ENCODE results near the gene CIP2A. TPM values are rescaled to one million over a fixed set of nuclear protein-coding genes. Genes with fewer than 3 reads are reported as not detected.

The CIP2A gene
- total and polyA plus RNA-seq, 2 of the 13 experiments (the other 11 are each of a cell fraction or from before 2014, with no cell fraction given), result 7.8 to 36.9 TPM

DNA sequence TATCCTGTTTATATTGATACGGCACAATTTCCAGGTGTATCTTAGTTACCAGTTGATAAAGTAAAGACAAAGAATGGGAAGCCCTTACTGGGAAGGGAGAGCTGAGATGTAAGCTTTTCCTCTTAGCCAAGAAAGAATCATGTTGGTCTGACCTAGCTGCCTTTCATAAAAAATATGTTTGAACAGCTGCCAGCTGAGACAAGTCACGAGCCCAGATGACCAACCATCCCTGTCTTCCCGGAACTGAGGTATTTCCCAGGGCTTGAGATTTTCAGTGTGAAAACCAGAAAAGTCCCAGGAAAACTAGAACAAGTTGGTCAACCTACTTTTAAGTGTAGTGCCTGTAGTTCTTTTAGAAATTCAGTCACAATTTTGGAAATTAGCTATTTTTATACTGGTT lies 75.3 kb downstream of the CIP2A start:
- Histone ChIP-seq H3K9ac (ENCODE audit: insufficient read depth, low read depth, low read length) (no peak overlapping the region), H3K79me2 (ENCODE audit: insufficient read depth, low read length) (no peaks in the 10 kb centered on the region), H3K4me3 (replicated peaks in 1 of 3; ENCODE audit: insufficient read depth in 1 of 3, low read depth in 2 of 3, low read length in 3 of 3) (no peak overlapping the region), H2AFZ (ENCODE audit: low read length) (no peak overlapping the region), H3K27ac (ENCODE audit: extremely low read length, insufficient read depth, low read length) (no peak overlapping the region), H4K20me1 (ENCODE audit: insufficient read depth, low read length) (no peaks in the 10 kb centered on the region), H3K4me2 (ENCODE audit: low read depth, low read length) (no peak overlapping the region), H3K36me3 (replicated peaks in 1 of 2; ENCODE audit: control insufficient read depth in 1 of 2, insufficient read depth in 2 of 2, low read length in 2 of 2) (no peaks in the 10 kb centered on the region), H3K27me3 (ENCODE audit: control insufficient read depth in 1 of 2, insufficient read depth in 2 of 2, low read length in 2 of 2) (no peaks in the 10 kb centered on the region; a peak in 1 of 5 replicates), H3K9me3 (ENCODE audit: low read length) (no peaks in the 10 kb centered on the region), H3K4me1 (ENCODE audit: insufficient read depth, low read length) (no peaks in the 10 kb centered on the region)
- DNase-seq (ENCODE audit: low spot score) (no peak), FAIRE-seq (no peak), ATAC-seq (no peak)
- TF ChIP-seq SP140L (CRISPR knock-in tag; IDR thresholded peaks at IDR 0.05; ENCODE audit: borderline replicate concordance) (no peak), SPEN (CRISPR knock-in tag; IDR thresholded peaks at IDR 0.05; ENCODE audit: low read depth) (no peak), CREB3 (CRISPR knock-in tag; IDR thresholded peaks at IDR 0.05) (no peak), KLF13 (CRISPR knock-in tag; IDR thresholded peaks at IDR 0.05) (no peak), MLLT10 (CRISPR knock-in tag; IDR thresholded peaks at IDR 0.05) (no peak), GMEB2 (CRISPR knock-in tag; IDR thresholded peaks at IDR 0.05; ENCODE audit: low read depth) (no peak)
- intact Hi-C loops (cut with micrococcal nuclease; ENCODE audit: unreplicated experiment), result no loop called here
- 31% methylated on average over 3 of the region's 3 CpGs for WGBS (ENCODE audit: low lambda C conversion rate)
- in situ Hi-C loops (cut with HindIII; ENCODE audit: extremely low pct_ligation_motif_present, low pct_unique_long_range_greater_than_20kb), result no loop called here
- POLR2A ChIA-PET, result no interaction called here
- CTCF ChIA-PET (ENCODE audit: low intra/inter-chr PET ratio, low total read pairs), result no interaction called here
- BruUV-seq (replicated peaks), result no TSS peak

DNA sequence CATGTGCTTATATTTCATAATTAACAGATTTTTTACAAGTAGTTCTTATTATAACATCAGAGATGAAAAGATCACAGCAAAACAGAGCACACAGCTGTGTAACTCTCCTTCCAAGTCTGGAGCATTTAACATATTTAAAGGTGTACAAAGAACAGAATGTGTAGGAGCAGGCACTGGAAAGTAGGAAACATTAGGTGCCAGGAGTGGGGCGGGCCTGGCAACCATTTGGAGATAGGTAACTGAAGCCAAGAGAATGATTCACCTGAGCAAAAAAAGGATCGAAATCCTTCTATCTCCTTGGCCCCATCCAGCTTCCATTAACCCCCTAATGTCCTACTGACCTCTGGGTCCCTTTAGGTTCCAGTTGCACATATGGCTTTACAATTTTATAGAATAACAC lies 76.6 kb downstream of the CIP2A start:
- no peak for ATAC-seq
- ChIA-PET POLR2A (no interaction called here), CTCF (ENCODE audit: low intra/inter-chr PET ratio, low total read pairs) (no interaction called here)
- TF ChIP-seq CCAR2 (optimal IDR thresholded peaks at IDR 0.05; ENCODE audit: low read depth, low read length) (no peak), YEATS4 (CRISPR knock-in tag; IDR thresholded peaks at IDR 0.05; ENCODE audit: borderline replicate concordance) (no peak), MLLT10 (CRISPR knock-in tag; IDR thresholded peaks at IDR 0.05) (no peak), FOXP4 (CRISPR knock-in tag; IDR thresholded peaks at IDR 0.05) (no peak), ZNF333 (CRISPR knock-in tag; IDR thresholded peaks at IDR 0.05; ENCODE audit: borderline replicate concordance) (no peak), MED13 (CRISPR knock-in tag; IDR thresholded peaks at IDR 0.05) (no peak)
- TF ChIP-seq, protein P1, sequence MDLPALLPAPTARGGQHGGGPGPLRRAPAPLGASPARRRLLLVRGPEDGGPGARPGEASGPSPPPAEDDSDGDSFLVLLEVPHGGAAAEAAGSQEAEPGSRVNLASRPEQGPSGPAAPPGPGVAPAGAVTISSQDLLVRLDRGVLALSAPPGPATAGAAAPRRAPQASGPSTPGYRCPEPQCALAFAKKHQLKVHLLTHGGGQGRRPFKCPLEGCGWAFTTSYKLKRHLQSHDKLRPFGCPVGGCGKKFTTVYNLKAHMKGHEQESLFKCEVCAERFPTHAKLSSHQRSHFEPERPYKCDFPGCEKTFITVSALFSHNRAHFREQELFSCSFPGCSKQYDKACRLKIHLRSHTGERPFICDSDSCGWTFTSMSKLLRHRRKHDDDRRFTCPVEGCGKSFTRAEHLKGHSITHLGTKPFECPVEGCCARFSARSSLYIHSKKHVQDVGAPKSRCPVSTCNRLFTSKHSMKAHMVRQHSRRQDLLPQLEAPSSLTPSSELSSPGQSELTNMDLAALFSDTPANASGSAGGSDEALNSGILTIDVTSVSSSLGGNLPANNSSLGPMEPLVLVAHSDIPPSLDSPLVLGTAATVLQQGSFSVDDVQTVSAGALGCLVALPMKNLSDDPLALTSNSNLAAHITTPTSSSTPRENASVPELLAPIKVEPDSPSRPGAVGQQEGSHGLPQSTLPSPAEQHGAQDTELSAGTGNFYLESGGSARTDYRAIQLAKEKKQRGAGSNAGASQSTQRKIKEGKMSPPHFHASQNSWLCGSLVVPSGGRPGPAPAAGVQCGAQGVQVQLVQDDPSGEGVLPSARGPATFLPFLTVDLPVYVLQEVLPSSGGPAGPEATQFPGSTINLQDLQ (CRISPR knock-in tag; IDR thresholded peaks at IDR 0.05), result no peak

More for the DNA sequence above, 76.6 kb downstream of the CIP2A start:
- no peaks in the 10 kb centered on the region for H3K36me3 ChIP-seq (replicated peaks in 1 of 2; ENCODE audit: control insufficient read depth in 1 of 2, insufficient read depth in 2 of 2, low read length in 2 of 2)
- H3K4me1 ChIP-seq (ENCODE audit: insufficient read depth, low read length), result no peaks in the 10 kb centered on the region
- BruUV-seq (replicated peaks), result no TSS peak
- no peak overlapping the region for H3K4me3 ChIP-seq (replicated peaks in 1 of 3; ENCODE audit: insufficient read depth in 1 of 3, low read depth in 2 of 3, low read length in 3 of 3)
- DNase-seq (ENCODE audit: low spot score), result no peak
- no peaks in the 10 kb centered on the region for H3K79me2 ChIP-seq (ENCODE audit: insufficient read depth, low read length)
- no peak overlapping the region for H3K4me2 ChIP-seq (ENCODE audit: low read depth, low read length)
- H2AFZ ChIP-seq (ENCODE audit: low read length), result no peak overlapping the region
- FAIRE-seq, result no peak
- no peaks in the 10 kb centered on the region for H3K27me3 ChIP-seq (ENCODE audit: control insufficient read depth in 1 of 2, insufficient read depth in 2 of 2, low read length in 2 of 2)
- no peak overlapping the region for H3K27ac ChIP-seq (ENCODE audit: extremely low read length, insufficient read depth, low read length)
- H3K9ac ChIP-seq (ENCODE audit: insufficient read depth, low read depth, low read length), result no peak overlapping the region
- intact Hi-C loops (cut with micrococcal nuclease; ENCODE audit: unreplicated experiment) (no loop called here), in situ Hi-C loops (cut with HindIII; ENCODE audit: extremely low pct_ligation_motif_present, low pct_unique_long_range_greater_than_20kb) (no loop called here)
- H3K9me3 ChIP-seq (ENCODE audit: low read length), result no peaks in the 10 kb centered on the region
- no peaks in the 10 kb centered on the region for H4K20me1 ChIP-seq (ENCODE audit: insufficient read depth, low read length)
- WGBS (ENCODE audit: low lambda C conversion rate), result 0% methylated on average over 2 of the region's 2 CpGs
